Activated CD4-positive, alpha-beta memory T cell treated with anti-CD3 and anti-CD28 coated beads for 36 hours (primary cell): ENCODE data around the gene GKN2. TPM values are rescaled to one million over a fixed set of nuclear protein-coding genes. Genes with fewer than 3 reads are reported as not detected.

ENCODE experiments used
- CTCF ChIA-PET: fragments of 350-600 bp; sonication (Branson Sonifier 250); formaldehyde crosslinking; loops from one replicate; lab custom pipeline; 2021; ENCODE audit warnings: antibody characterized with exemption, inconsistent platforms; lab: Charles Lee
- POLR2A ChIA-PET: fragments of 350-600 bp; sonication (Branson Sonifier 250); formaldehyde crosslinking; loops from one replicate; lab custom pipeline; 2021; ENCODE audit warnings: antibody characterized with exemption; lab: Charles Lee
- DNase-seq: peaks from one replicate; pipeline ENCODE4 v3.0.0-alpha.2; 2020
- H3K27ac Mint-ChIP-seq: one replicate; pipeline ENCODE4 v1.8.0; 2021; ENCODE audit warnings: mixed read lengths
- H3K27me3 Mint-ChIP-seq: one replicate; pipeline ENCODE4 v1.8.0; 2021; ENCODE audit warnings: mixed read lengths
- H3K36me3 Mint-ChIP-seq: one replicate; pipeline ENCODE4 v1.8.0; 2021; ENCODE audit warnings: mixed read lengths
- H3K4me1 Mint-ChIP-seq: one replicate; pipeline ENCODE4 v1.8.0; 2021; ENCODE audit warnings: low read depth, mixed read lengths
- H3K4me3 Mint-ChIP-seq: one replicate; pipeline ENCODE4 v1.8.0; 2021; ENCODE audit warnings: mild to moderate bottlenecking, mixed read lengths
- H3K9me3 Mint-ChIP-seq: one replicate; pipeline ENCODE4 v1.8.0; 2021; ENCODE audit warnings: mixed read lengths
- intact Hi-C: fragments of 100-400 bp; cut with micrococcal nuclease; formaldehyde crosslinking; loops from one replicate; pipeline ENCODE4 v1.15.1; 2023
- total RNA-seq, 2 experiments: library from RNA; stranded (reverse); gene quantifications; one replicate each; pipeline ENCODE4 v1.2.3, GENCODE V29; 2021

The GKN2 gene
- total RNA-seq, 2 experiments from 2014 or later, result not detected

- ChIA-PET POLR2A (no interaction called here), CTCF (interaction anchor here (1.1 kb wide), 1 partner anchor 11 kb away, joined by 4 read pairs; no protein-coding TSS in a partner anchor)
- Mint-ChIP-seq H3K4me3 (no peak overlapping the region), H3K27ac (no peak overlapping the region), H3K36me3 (no peaks in the 10 kb centered on the region), H3K9me3 (peaks cover 5% of the 10 kb centered on the region), H3K27me3 (peaks cover 16% of the 10 kb centered on the region), H3K4me1 (peaks cover 8% of the 10 kb centered on the region)
- no peak for DNase-seq
- intact Hi-C loops, result no loop called here
These were observed 16.3 kb downstream of the GKN2 start for GRCh38 chr2:68936427-68936826.

DNA sequence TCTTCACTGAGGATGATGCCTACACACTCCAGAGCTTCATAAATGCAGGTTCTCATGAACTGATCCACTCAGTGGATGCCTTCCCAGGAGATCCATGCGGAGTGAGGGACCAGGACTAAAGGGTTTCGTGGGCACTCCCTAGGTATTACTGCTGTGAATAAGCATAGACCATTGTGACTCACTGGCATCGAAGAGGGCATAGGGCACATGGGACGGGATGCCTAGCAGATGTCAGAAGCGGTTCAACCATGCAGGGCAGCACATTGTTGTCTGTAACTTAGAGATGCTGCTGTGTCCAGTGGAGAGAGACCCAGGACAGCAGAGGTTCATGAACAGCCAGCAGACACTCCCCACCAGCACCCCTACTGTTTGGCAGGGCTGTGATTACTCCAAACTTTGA is 17.2 kb downstream of the GKN2 start:
- intact Hi-C loops, result no loop called here
- CTCF ChIA-PET, result interaction anchor here (2.0 to 3.3 kb wide), 4 partner anchors 8 to 227 kb away, joined by 4 to 19 read pairs (median 14); no protein-coding TSS in a partner anchor
- DNase-seq, result no peak
- no peak overlapping the region for H3K27ac Mint-ChIP-seq
- POLR2A ChIA-PET, result interaction anchor here (0.5 kb wide), 1 partner anchor 59 kb away, joined by 4 read pairs; no protein-coding TSS in a partner anchor
- H3K36me3 Mint-ChIP-seq, result no peaks in the 10 kb centered on the region
- no peak overlapping the region for H3K4me3 Mint-ChIP-seq
- peaks cover 9% of the 10 kb centered on the region for H3K27me3 Mint-ChIP-seq
- peaks cover 5% of the 10 kb centered on the region for H3K9me3 Mint-ChIP-seq
- H3K4me1 Mint-ChIP-seq, result peaks cover 1% of the 10 kb centered on the region

- peaks cover 4% of the 10 kb centered on the region for H3K27me3 Mint-ChIP-seq
- POLR2A ChIA-PET, result no interaction called here
These were observed 18.7 kb downstream of the GKN2 start for GRCh38 chr2:68934021-68934420.

DNA sequence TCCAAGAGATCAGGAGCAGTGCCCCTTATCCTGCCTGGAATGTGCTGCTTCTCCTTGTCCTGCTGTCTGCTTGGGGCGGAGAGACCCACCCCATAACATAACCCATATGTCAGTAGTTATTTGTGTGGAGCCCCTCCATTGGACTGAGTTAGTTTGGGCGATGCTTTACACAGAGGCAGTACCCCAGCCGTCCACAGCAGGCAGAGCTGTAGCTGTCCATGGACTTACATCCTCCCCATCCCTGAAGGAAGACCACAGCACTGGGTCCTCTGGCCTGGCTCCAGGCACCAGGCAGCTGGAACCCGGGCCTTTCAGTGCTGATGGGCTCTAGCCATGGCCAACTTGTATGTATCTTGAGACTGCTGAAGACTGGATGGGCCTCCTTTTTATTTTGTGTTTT is 20.3 kb downstream of the GKN2 start:
- ChIA-PET CTCF (interaction anchor here (3.3 kb wide), 1 partner anchor 224 kb away, joined by 12 read pairs; no protein-coding TSS in a partner anchor), POLR2A (no interaction called here)
- H3K9me3 Mint-ChIP-seq, result no peaks in the 10 kb centered on the region
- H3K4me1 Mint-ChIP-seq, result no peaks in the 10 kb centered on the region
- H3K27me3 Mint-ChIP-seq, result peaks cover 2% of the 10 kb centered on the region
- intact Hi-C loops, result no loop called here
- no peak overlapping the region for H3K4me3 Mint-ChIP-seq
- no peaks in the 10 kb centered on the region for H3K36me3 Mint-ChIP-seq
- DNase-seq, result no peak
- no peak overlapping the region for H3K27ac Mint-ChIP-seq

More at GRCh38 chr2:68934021-68934420, 18.7 kb downstream of the GKN2 start:
- Mint-ChIP-seq H3K4me1 (no peaks in the 10 kb centered on the region), H3K9me3 (no peaks in the 10 kb centered on the region), H3K27ac (no peak overlapping the region), H3K4me3 (no peak overlapping the region), H3K36me3 (no peaks in the 10 kb centered on the region)
- no peak for DNase-seq
- CTCF ChIA-PET, result interaction anchor here (0.9 to 3.3 kb wide), 7 partner anchors 8 to 421 kb away, joined by 3 to 19 read pairs (median 4); no protein-coding TSS in a partner anchor
- intact Hi-C loops, result no loop called here

- Mint-ChIP-seq H3K36me3 (no peaks in the 10 kb centered on the region), H3K4me3 (no peak overlapping the region), H3K4me1 (no peaks in the 10 kb centered on the region), H3K27ac (no peak overlapping the region), H3K27me3 (peaks cover 2% of the 10 kb centered on the region), H3K9me3 (no peaks in the 10 kb centered on the region)
- intact Hi-C loops, result no loop called here
- DNase-seq, result no peak
- ChIA-PET CTCF (interaction anchor here (3.3 kb wide), 1 partner anchor 223 kb away, joined by 12 read pairs; no protein-coding TSS in a partner anchor), POLR2A (no interaction called here)
These were observed 20.9 kb downstream of the GKN2 start for GRCh38 chr2:68931799-68932198.

DNA sequence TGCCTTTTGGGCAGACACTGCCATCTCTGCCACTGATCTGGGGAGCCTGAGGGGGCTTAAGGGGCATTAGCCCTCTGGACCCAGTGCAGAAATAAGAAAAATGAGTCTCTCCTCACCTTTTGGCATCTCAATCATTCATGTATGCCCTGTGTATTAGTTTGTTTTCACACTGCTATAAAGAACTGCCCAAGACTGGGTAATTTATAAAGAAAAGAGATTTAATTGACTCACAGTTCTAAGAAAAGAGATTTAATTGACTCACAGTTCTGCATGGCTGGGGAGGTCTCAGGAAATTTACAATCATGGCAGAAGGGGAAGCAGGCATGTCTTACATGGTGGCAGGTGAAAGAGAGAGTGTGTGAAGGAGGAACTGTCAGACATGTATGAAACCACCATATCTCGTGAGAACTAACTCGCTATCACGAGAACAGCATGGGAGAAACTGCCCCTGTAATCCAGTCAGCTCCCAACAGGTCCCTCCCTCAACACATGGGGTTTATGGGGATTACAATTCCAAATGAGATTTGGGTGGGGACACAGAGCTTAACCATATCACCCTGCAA is 21.5 kb downstream of the GKN2 start:
- H3K9me3 Mint-ChIP-seq, result no peaks in the 10 kb centered on the region
- no peak for DNase-seq
- no peak overlapping the region for H3K27ac Mint-ChIP-seq
- peaks cover 2% of the 10 kb centered on the region for H3K27me3 Mint-ChIP-seq
- no peak overlapping the region for H3K4me3 Mint-ChIP-seq
- H3K4me1 Mint-ChIP-seq, result no peaks in the 10 kb centered on the region
- ChIA-PET CTCF (interaction anchor here (0.7 kb wide), 1 partner anchor 13 kb away, joined by 3 read pairs; no protein-coding TSS in a partner anchor), POLR2A (no interaction called here)
- no peaks in the 10 kb centered on the region for H3K36me3 Mint-ChIP-seq
- intact Hi-C loops, result no loop called here

GRCh38 chr2:68926796-68927195 is 25.9 kb downstream of the GKN2 start:
- intact Hi-C loops, result loop anchor here (5.0 kb wide), 1 partner anchor 439 kb away; no protein-coding TSS in a partner anchor
- no peaks in the 10 kb centered on the region for H3K9me3 Mint-ChIP-seq
- H3K27ac Mint-ChIP-seq, result no peak overlapping the region
- CTCF ChIA-PET, result interaction anchor here (0.7 to 6.3 kb wide), 17 partner anchors 14 to 462 kb away, joined by 3 to 127 read pairs (median 11); partner anchors contain the start of gene FBXO48
- peaks cover 6% of the 10 kb centered on the region for H3K4me1 Mint-ChIP-seq
- H3K27me3 Mint-ChIP-seq, result peaks cover 2% of the 10 kb centered on the region
- POLR2A ChIA-PET, result interaction anchor here (0.6 to 0.7 kb wide), 3 partner anchors 11 to 48 kb away, joined by 3 read pairs; no protein-coding TSS in a partner anchor
- no peak overlapping the region for H3K4me3 Mint-ChIP-seq
- no peak for DNase-seq
- H3K36me3 Mint-ChIP-seq, result no peaks in the 10 kb centered on the region

DNA sequence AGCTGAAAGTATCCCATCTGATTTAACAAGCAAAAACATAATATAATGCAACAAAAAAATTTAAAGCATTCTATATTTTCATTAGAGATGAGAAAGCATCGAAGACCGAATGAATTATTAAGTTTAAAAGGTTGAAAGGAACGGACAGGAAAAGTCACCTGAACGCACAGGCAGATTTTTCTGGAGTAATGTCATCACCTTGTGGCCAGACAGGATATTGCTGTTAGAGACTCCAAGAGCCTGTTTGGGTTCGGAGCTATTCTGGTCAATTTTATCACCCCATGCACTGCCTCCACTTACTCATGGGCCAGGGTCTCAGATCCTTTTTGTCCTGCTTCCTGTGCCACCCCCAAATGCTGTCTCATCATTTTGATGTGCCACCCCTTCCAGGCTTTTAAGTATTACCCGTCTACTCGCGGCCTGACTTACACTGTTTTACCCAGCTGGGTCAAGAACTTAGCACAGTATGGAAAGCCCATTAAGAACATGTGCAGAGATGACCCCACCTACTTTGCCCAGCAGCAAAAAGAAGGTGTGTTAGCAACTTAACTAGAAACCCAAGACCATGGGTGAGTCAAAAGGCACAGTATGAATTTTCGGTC is 27.3 kb downstream of the GKN2 start:
- Mint-ChIP-seq H3K27ac (no peak overlapping the region), H3K9me3 (no peaks in the 10 kb centered on the region), H3K27me3 (no peaks in the 10 kb centered on the region), H3K4me1 (peaks cover 6% of the 10 kb centered on the region), H3K4me3 (no peak overlapping the region), H3K36me3 (no peaks in the 10 kb centered on the region)
- POLR2A ChIA-PET, result interaction anchor here (1.2 kb wide), 1 partner anchor 17 kb away, joined by 6 read pairs; no protein-coding TSS in a partner anchor
- DNase-seq, result peak; percentile 57
- intact Hi-C loops, result loop anchor here (1.0 to 5.0 kb wide), 5 partner anchors 86 to 459 kb away; partner anchors contain the start of genes APLF and FBXO48
- CTCF ChIA-PET, result interaction anchor here (0.6 to 6.3 kb wide), 68 partner anchors 8 to 461 kb away, joined by 3 to 127 read pairs (median 5); partner anchors contain the start of gene FBXO48

GRCh38 chr2:68921646-68922045 is 31.0 kb downstream of the GKN2 start:
- Mint-ChIP-seq H3K4me3 (no peak overlapping the region), H3K4me1 (peaks cover 6% of the 10 kb centered on the region), H3K27ac (no peak overlapping the region), H3K36me3 (no peaks in the 10 kb centered on the region), H3K27me3 (no peaks in the 10 kb centered on the region), H3K9me3 (no peaks in the 10 kb centered on the region)
- intact Hi-C loops, result no loop called here
- CTCF ChIA-PET, result interaction anchor here (0.6 to 3.5 kb wide), 4 partner anchors 168 to 348 kb away, joined by 3 to 13 read pairs (median 5); no protein-coding TSS in a partner anchor
- DNase-seq, result no peak
- POLR2A ChIA-PET, result no interaction called here

GRCh38 chr2:68920481-68921170 is 32.1 kb downstream of the GKN2 start:
- Mint-ChIP-seq H3K36me3 (no peaks in the 10 kb centered on the region), H3K27me3 (no peaks in the 10 kb centered on the region), H3K4me3 (no peak overlapping the region), H3K27ac (no peak overlapping the region), H3K4me1 (peaks cover 6% of the 10 kb centered on the region), H3K9me3 (no peaks in the 10 kb centered on the region)
- intact Hi-C loops, result no loop called here
- CTCF ChIA-PET, result interaction anchor here (0.7 to 3.5 kb wide), 5 partner anchors 22 to 457 kb away, joined by 3 to 13 read pairs (median 5); no protein-coding TSS in a partner anchor
- POLR2A ChIA-PET, result interaction anchor here (0.6 kb wide), 1 partner anchor 13 kb away, joined by 4 read pairs; no protein-coding TSS in a partner anchor
- no peak for DNase-seq

GRCh38 chr2:68918497-68918896 is 34.2 kb downstream of the GKN2 start:
- DNase-seq, result no peak
- Mint-ChIP-seq H3K9me3 (no peaks in the 10 kb centered on the region), H3K27me3 (no peaks in the 10 kb centered on the region), H3K4me3 (no peak overlapping the region), H3K36me3 (no peaks in the 10 kb centered on the region), H3K4me1 (no peaks in the 10 kb centered on the region), H3K27ac (no peak overlapping the region)
- CTCF ChIA-PET, result interaction anchor here (1.0 to 3.5 kb wide), 7 partner anchors 26 to 455 kb away, joined by 3 to 13 read pairs (median 4); no protein-coding TSS in a partner anchor
- POLR2A ChIA-PET, result no interaction called here
- intact Hi-C loops, result loop anchor here (10.0 kb wide), 1 partner anchor 324 kb away; no protein-coding TSS in a partner anchor
